ENCODE data around the gene NTNG1. TPM values are rescaled to one million over a fixed set of nuclear protein-coding genes. Genes with fewer than 3 reads are reported as not detected.

NTNG1 gene
- total RNA-seq, 1 experiment from 2014 or later, result 1.5 TPM

- peaks cover 27 to 30% of the 10 kb centered on the region in 2 experiments for H3K4me1 Mint-ChIP-seq
- H3K23ac ChIP-seq (ENCODE audit: insufficient read length, low read depth, low read length), result no peak overlapping the region
- H2BK20ac ChIP-seq (ENCODE audit: low read depth, low read length, poor library complexity, severe bottlenecking), result no peak overlapping the region
Measured at GRCh38 chr1:107434361-107434693, 293.5 kb downstream of the NTNG1 start.

More at GRCh38 chr1:107434361-107434693, 293.5 kb downstream of the NTNG1 start:
- no peak for DNase-seq
- Histone ChIP-seq H3T11ph (ENCODE audit: low read length) (no peak overlapping the region), H3K27ac (ENCODE audit: insufficient read length, low read depth, low read length) (no peak overlapping the region), H4K8ac (replicated peaks; ENCODE audit: insufficient read length, low read depth, low read length) (no peak overlapping the region), H4K20me1 (ENCODE audit: control insufficient read depth, insufficient read depth, insufficient read length) (no peaks in the 10 kb centered on the region), H3K4ac (ENCODE audit: low read depth, low read length) (no peak overlapping the region), H3K4me1 (ENCODE audit: insufficient read depth, low read length) (peaks cover 3% of the 10 kb centered on the region; the same call in 1 of the 2 replicates), H2BK15ac (ENCODE audit: low read depth, low read length) (no peak overlapping the region), H3K79me1 (ENCODE audit: insufficient read depth, low read depth, low read length, poor library complexity, severe bottlenecking) (no peaks in the 10 kb centered on the region), H3K14ac (ENCODE audit: insufficient read depth, low read length) (no peak overlapping the region), H4K91ac (ENCODE audit: insufficient read length, low read depth, low read length) (no peak overlapping the region), H2BK5ac (ENCODE audit: insufficient read length, low read length) (no peak overlapping the region), H3K18ac (ENCODE audit: insufficient read length, low read depth, low read length) (no peak overlapping the region), H3K9ac (ENCODE audit: extremely low read depth, insufficient read length, low read length) (no peak overlapping the region), H3K9me3 (ENCODE audit: control insufficient read depth, low read depth, low read length) (no peaks in the 10 kb centered on the region), H2BK120ac (ENCODE audit: low read depth, low read length, poor library complexity, severe bottlenecking) (no peak overlapping the region), H3K4me2 (ENCODE audit: insufficient read depth, insufficient read length, low read length) (no peak overlapping the region), H4K5ac (ENCODE audit: insufficient read length, low read depth, low read length) (no peak overlapping the region), H2BK12ac (ENCODE audit: insufficient read length, low read depth, low read length) (no peak overlapping the region), H2AK5ac (ENCODE audit: insufficient read length, low read length) (no peak overlapping the region), H3K56ac (ENCODE audit: insufficient read length, low read depth, low read length) (no peak overlapping the region), H2AFZ (ENCODE audit: low read length) (no peak overlapping the region), H3K23me2 (ENCODE audit: insufficient read length, low read depth, low read length, poor library complexity, severe bottlenecking) (no peaks in the 10 kb centered on the region), H3K79me2 (ENCODE audit: insufficient read depth, low read length) (no peaks in the 10 kb centered on the region), H3K27me3 (ENCODE audit: insufficient read depth, low read length) (no peaks in the 10 kb centered on the region)
- H3K36me3 Mint-ChIP-seq (ENCODE audit: insufficient read depth in 1 of 3, low read depth in 3 of 3), result no peaks in the 10 kb centered on the region
- no peak for TF ChIP-seq CTCF (conservative IDR thresholded peaks at IDR 0.05)
- no peaks in the 10 kb centered on the region for H3K9me3 Mint-ChIP-seq
- H3K27ac Mint-ChIP-seq, result no peak overlapping the region
- no peak overlapping the region for H3K4me3 Mint-ChIP-seq
- H3K27me3 Mint-ChIP-seq (ENCODE audit: low read depth), result no peaks in the 10 kb centered on the region; the same call in 1 of the 2 replicates
